Skin epidermis (tissue), 12 donors: Measurements from ENCODE around the gene SPINT1.
A peak's percentile ranks its signal among the peaks of the same experiment; 100 is the strongest.

Experiments used
- H3K27ac ChIP-seq, 21 experiments: fragments of 200-600 bp; sonication (generic) in 11 of 21; one replicate each; pipeline ENCODE4 v1.5.0; 2020; ENCODE audit warnings: mild to moderate bottlenecking in 3 of 21, inconsistent platforms in 2 of 21, moderate library complexity in 2 of 21
- H3K4me3 ChIP-seq, 7 experiments: fragments of 200-600 bp; sonication (generic) in 2 of 7; one replicate each; pipeline ENCODE4 v1.5.0; 2020; ENCODE audit warnings: inconsistent platforms in 2 of 7, mild to moderate bottlenecking in 2 of 7, moderate library complexity in 1 of 7

The SPINT1 gene

GRCh38 chr15:40906091-40906990, 62.5 kb downstream of the SPINT1 start:
- Histone ChIP-seq H3K4me3 (peak overlapping the region; percentile 21 to 43 (median 35)), H3K27ac (peak overlapping the region; percentile 3 to 93 (median 79))

GRCh38 chr15:40906991-40907802, 63.3 kb downstream of the SPINT1 start:
- peak overlapping the region in 20 of 21 experiments; percentile 51 to 93 (median 80) for H3K27ac ChIP-seq
- H3K4me3 ChIP-seq: peak overlapping the region; percentile 21 to 43 (median 35)
